ENCODE results near the gene C1orf35. TPM values are rescaled to one million over a fixed set of nuclear protein-coding genes. Genes with fewer than 3 reads are reported as not detected.

C1orf35 gene
- total and polyA plus RNA-seq, 2 of the 8 experiments (the other 6 are each of a cell fraction or from before 2014, with no cell fraction given), result 18.6 to 19.9 TPM

- ChIA-PET POLR2A (ENCODE audit: partially characterized antibody) (interaction anchor here (1.0 kb wide), 1 partner anchor 11 kb away, joined by 3 read pairs; no protein-coding TSS in a partner anchor), CTCF (ENCODE audit: partially characterized antibody) (interaction anchor here (0.9 to 6.2 kb wide), 8 partner anchors 10 to 301 kb away, joined by 3 to 115 read pairs (median 4); partner anchors contain the start of gene WNT3A)
- H3K23me2 ChIP-seq (ENCODE audit: low read depth, low read length), result peaks cover 6% of the 10 kb centered on the region
- no peak overlapping the region for H3K4me2 ChIP-seq (ENCODE audit: insufficient read depth in 1 of 2, low read depth in 2 of 2, low read length in 2 of 2)
- no peak overlapping the region for H2AK5ac ChIP-seq (ENCODE audit: low read depth, low read length)
- TF ChIP-seq YY1 (IDR thresholded peaks at IDR 0.05; ENCODE audit: low read depth, low read length) (no peak), TAF7 (optimal IDR thresholded peaks at IDR 0.05; ENCODE audit: borderline replicate concordance, low read depth, low read length) (no peak), MAX (IDR thresholded peaks at IDR 0.05) (no peak), CHD2 (IDR thresholded peaks at IDR 0.05; ENCODE audit: low read length) (no peak), MAFK (IDR thresholded peaks at IDR 0.05; ENCODE audit: low read depth, low read length) (no peak), CBX8 (IDR thresholded peaks at IDR 0.05; ENCODE audit: borderline replicate concordance, low read depth, low read length) (no peak), GABPA (IDR thresholded peaks at IDR 0.05; ENCODE audit: borderline replicate concordance, insufficient read depth, low read length) (no peak), CEBPB (IDR thresholded peaks at IDR 0.05; ENCODE audit: low read depth, low read length) (no peak), SP4 (IDR thresholded peaks at IDR 0.05; ENCODE audit: low read length) (no peak), SP1 (IDR thresholded peaks at IDR 0.05; ENCODE audit: low read depth, low read length) (no peak)
- H3K56ac ChIP-seq (replicated peaks; ENCODE audit: insufficient read length, low read depth, low read length), result no peak overlapping the region
- H4K8ac ChIP-seq (ENCODE audit: extremely low read depth, insufficient read depth, low read length), result no peak overlapping the region
- DNase-seq (ENCODE audit: low read depth in 1 of 2, low spot score in 2 of 2) (no peak), FAIRE-seq (no peak)
- peaks cover 7 to 34% of the 10 kb centered on the region in 2 experiments for H4K20me1 ChIP-seq (replicated peaks in 1 of 2; ENCODE audit: control insufficient read depth in 1 of 2, insufficient read depth in 2 of 2, low read length in 2 of 2)
- H3K4me3 ChIP-seq (ENCODE audit: extremely low read depth in 1 of 4, insufficient read depth in 2 of 4, low read depth in 3 of 4, low read length in 4 of 4), result no peak overlapping the region
- no peak overlapping the region for H2AFZ ChIP-seq (ENCODE audit: low read length)
- no peak overlapping the region for H2BK15ac ChIP-seq (ENCODE audit: low read length)
- H3K14ac ChIP-seq (ENCODE audit: insufficient read length), result no peak overlapping the region
- H4K91ac ChIP-seq (replicated peaks; ENCODE audit: insufficient read length, low read length), result no peak overlapping the region
- no peaks in the 10 kb centered on the region for H3K36me3 ChIP-seq (ENCODE audit: control insufficient read depth in 2 of 4, insufficient read depth in 4 of 4, low read length in 3 of 4)
- H2BK12ac ChIP-seq (ENCODE audit: low read depth, low read length), result no peak overlapping the region
- H3K79me2 ChIP-seq (ENCODE audit: control insufficient read depth in 1 of 2, insufficient read depth in 2 of 2, low read length in 2 of 2), result no peaks in the 10 kb centered on the region
- H3K27me3 ChIP-seq (replicated peaks in 1 of 4; ENCODE audit: control insufficient read depth in 3 of 4, extremely low read depth in 1 of 4, insufficient read depth in 3 of 4, low read length in 3 of 4), result peaks cover 20 to 66% (median 63%) of the 10 kb centered on the region in 4 experiments
- H4K5ac ChIP-seq (ENCODE audit: insufficient read length, low read depth, low read length), result no peak overlapping the region
- no peak overlapping the region for H3K18ac ChIP-seq (ENCODE audit: extremely low read depth, low read length)
- no peak overlapping the region for H3K9ac ChIP-seq (replicated peaks in 1 of 4; ENCODE audit: extremely low read depth in 1 of 4, low read depth in 3 of 4, low read length in 3 of 4)
- H2BK5ac ChIP-seq (ENCODE audit: low read depth, low read length), result no peak overlapping the region
- no peak overlapping the region for H3K23ac ChIP-seq (ENCODE audit: insufficient read length)
- no peaks in the 10 kb centered on the region for H3K9me3 ChIP-seq (ENCODE audit: insufficient read depth in 2 of 2, low read depth in 1 of 2, low read length in 1 of 2)
- H3K79me1 ChIP-seq (ENCODE audit: low read depth, low read length), result peaks cover 2% of the 10 kb centered on the region; the same call in 1 of the 2 replicates
- no peak overlapping the region for H3K27ac ChIP-seq (ENCODE audit: low read depth, low read length)
- peaks cover 0 to 21% (median 2%) of the 10 kb centered on the region in 4 experiments; a peak in 5 of 7 replicates for H3K4me1 ChIP-seq (replicated peaks in 1 of 4; ENCODE audit: control insufficient read depth in 3 of 4, insufficient read depth in 4 of 4, low read length in 3 of 4)
- H2BK20ac ChIP-seq (ENCODE audit: low read length), result no peak overlapping the region
- H2BK120ac ChIP-seq (replicated peaks; ENCODE audit: low read depth, low read length), result no peak overlapping the region
- no peak overlapping the region for H3K4ac ChIP-seq (replicated peaks; ENCODE audit: insufficient read length, low read depth, low read length)
- 83% methylated on average over 9 of the region's 9 CpGs; no CpG with 5 or more reads in 1 of the 2 experiments for WGBS, 2 experiments (ENCODE audit: extremely low coverage in 1 of 2, insufficient coverage in 1 of 2, insufficient read length in 1 of 2, insufficient replicate concordance in 2 of 2, low coverage in 1 of 2, low lambda C conversion rate in 2 of 2, missing lambda C conversion rate in 1 of 2)
These were observed 26.2 kb downstream of the C1orf35 start for GRCh38 chr1:228076796-228077430.
